Astrocyte of the spinal cord (primary cell): Measurements from ENCODE around the gene MBNL1.

Experiments
- DNase-seq: peaks from one replicate; pipeline ENCODE4 v3.0.0; 2011; ENCODE audit warnings: low read depth, low spot score
- H3K4me3 ChIP-seq: 2 replicates; pipeline ENCODE4 v1.5.1; 2011; ENCODE audit warnings: low read depth, mild to moderate bottlenecking, low read length, moderate library complexity
- in situ Hi-C: cut with HindIII; loops from 2 replicates; pipeline ENCODE4 v1.10.0; 2017; ENCODE audit warnings: low sequenced_read_pairs
- TF ChIP-seq, protein P1 (sequence below): IDR thresholded peaks from 2 replicates; pipeline ENCODE4 v1.5.1; 2012; ENCODE audit warnings: low read depth, mild to moderate bottlenecking, low read length, inconsistent platforms

The MBNL1 gene

GRCh38 chr3:152321955-152322377 lies 53.2 kb downstream of the MBNL1 start:
- H3K4me3 ChIP-seq = no peak overlapping the region
- DNase-seq = no peak
- TF ChIP-seq, protein P1, sequence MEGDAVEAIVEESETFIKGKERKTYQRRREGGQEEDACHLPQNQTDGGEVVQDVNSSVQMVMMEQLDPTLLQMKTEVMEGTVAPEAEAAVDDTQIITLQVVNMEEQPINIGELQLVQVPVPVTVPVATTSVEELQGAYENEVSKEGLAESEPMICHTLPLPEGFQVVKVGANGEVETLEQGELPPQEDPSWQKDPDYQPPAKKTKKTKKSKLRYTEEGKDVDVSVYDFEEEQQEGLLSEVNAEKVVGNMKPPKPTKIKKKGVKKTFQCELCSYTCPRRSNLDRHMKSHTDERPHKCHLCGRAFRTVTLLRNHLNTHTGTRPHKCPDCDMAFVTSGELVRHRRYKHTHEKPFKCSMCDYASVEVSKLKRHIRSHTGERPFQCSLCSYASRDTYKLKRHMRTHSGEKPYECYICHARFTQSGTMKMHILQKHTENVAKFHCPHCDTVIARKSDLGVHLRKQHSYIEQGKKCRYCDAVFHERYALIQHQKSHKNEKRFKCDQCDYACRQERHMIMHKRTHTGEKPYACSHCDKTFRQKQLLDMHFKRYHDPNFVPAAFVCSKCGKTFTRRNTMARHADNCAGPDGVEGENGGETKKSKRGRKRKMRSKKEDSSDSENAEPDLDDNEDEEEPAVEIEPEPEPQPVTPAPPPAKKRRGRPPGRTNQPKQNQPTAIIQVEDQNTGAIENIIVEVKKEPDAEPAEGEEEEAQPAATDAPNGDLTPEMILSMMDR = no peak
- in situ Hi-C loops = no loop called here

DNA sequence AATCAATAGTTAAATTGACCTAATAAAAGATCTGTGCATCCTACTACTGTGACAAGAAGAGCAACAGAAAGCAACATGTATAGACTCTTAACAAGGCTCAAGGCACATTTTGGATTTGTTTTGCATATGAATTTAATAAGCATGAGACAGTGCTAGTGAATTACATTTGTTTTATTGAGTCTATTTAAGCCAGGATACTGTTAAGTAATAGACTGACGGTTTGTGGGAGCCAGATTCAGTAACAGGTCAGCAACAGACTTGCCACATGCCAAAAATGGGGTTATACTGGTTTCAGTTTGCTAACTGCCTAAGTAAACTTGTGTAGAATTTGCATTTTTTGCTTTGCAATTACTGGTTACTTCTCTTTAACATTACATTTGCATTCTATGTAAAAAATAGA lies 54.0 kb downstream of the MBNL1 start:
- TF ChIP-seq, protein P1 = no peak
- in situ Hi-C loops = no loop called here
- DNase-seq = no peak
- H3K4me3 ChIP-seq = no peak overlapping the region

DNA sequence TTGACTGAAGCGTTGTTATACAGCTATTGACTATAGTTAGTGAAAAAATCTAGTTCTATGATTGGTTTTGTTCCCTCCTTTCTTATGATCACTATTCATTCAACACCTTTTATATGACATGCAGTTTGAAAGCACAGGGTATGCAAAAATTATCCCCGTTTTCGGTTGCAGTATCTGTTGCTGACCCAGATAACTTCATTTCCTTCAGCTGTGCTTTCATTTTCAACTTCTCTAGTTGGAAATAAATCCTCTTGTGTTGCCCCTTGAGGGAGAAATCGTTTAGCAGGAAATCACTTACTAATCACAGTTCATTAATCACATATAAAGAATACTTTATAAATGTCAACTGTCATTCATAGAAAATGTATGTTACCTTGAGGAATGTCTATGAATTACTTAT lies 55.1 kb downstream of the MBNL1 start:
- TF ChIP-seq, protein P1 = no peak
- no peak overlapping the region for H3K4me3 ChIP-seq
- in situ Hi-C loops = no loop called here
- no peak for DNase-seq

DNA sequence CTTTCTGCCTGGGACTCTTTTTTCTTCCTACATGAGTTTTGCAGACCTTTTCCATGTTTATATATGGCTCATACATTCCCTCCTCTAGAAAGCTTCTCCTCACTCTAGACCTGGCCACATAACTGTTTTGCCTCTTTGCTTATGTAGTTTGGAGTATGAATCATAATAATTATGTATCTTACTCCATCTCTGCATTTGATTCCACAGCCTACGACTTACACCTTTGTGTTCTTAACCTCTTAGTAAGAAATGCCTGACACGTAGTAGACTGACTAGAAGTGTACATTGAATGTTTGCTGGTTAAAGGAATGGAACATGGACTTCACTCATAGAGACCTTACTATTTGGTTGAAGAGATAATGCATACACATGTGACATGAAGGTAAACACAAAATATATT lies 56.4 kb downstream of the MBNL1 start:
- H3K4me3 ChIP-seq = no peak overlapping the region
- TF ChIP-seq, protein P1 = no peak
- DNase-seq = no peak
- in situ Hi-C loops = no loop called here

GRCh38 chr3:152327203-152327602 lies 58.5 kb downstream of the MBNL1 start:
- no peak for DNase-seq
- no peak overlapping the region for H3K4me3 ChIP-seq
- TF ChIP-seq, protein P1 = no peak
- in situ Hi-C loops = no loop called here

GRCh38 chr3:152328841-152329240 lies 60.1 kb downstream of the MBNL1 start:
- TF ChIP-seq, protein P1 = no peak
- peak; percentile 87 for DNase-seq
- in situ Hi-C loops = no loop called here
- H3K4me3 ChIP-seq = no peak overlapping the region

- TF ChIP-seq, protein P1 = no peak
- DNase-seq = no peak
- in situ Hi-C loops = no loop called here
- no peak overlapping the region for H3K4me3 ChIP-seq
These were observed 61.8 kb downstream of the MBNL1 start for GRCh38 chr3:152330559-152330958.
